ENCODE measurements around the gene JAK1. TPM values are rescaled to one million over a fixed set of nuclear protein-coding genes. Genes with fewer than 3 reads are reported as not detected.

The JAK1 gene
- total and polyA plus RNA-seq, 2 of the 8 experiments (the other 6 are each of a cell fraction or from before 2014, with no cell fraction given), result 7.8 to 24.5 TPM

- TF ChIP-seq CTCF (IDR thresholded peaks at IDR 0.05; ENCODE audit: control extremely low read depth in 1 of 3, insufficient read depth in 1 of 3, low read depth in 1 of 3, low read length in 3 of 3), result no peak
- no peak for TF ChIP-seq TAF1 (IDR thresholded peaks at IDR 0.05; ENCODE audit: low read depth, low read length)
- no peak for TF ChIP-seq RXRA (IDR thresholded peaks at IDR 0.05; ENCODE audit: insufficient read depth, low read depth, low read length)
Measured at GRCh38 chr1:64810001-64810400, 156.3 kb downstream of the JAK1 start (continued).

All from H1 (cell line).